Panc1 (cell line): ENCODE results near the gene TRMT11. TPM values are rescaled to one million over a fixed set of nuclear protein-coding genes. Genes with fewer than 3 reads are reported as not detected.

Experiments
- ATAC-seq: fragments of 200-7000 bp; cut with Tn5 transposase; 2 replicates; pipeline ENCODE4 v1.9.1; 2020; ENCODE audit warnings: mild to moderate bottlenecking, moderate library complexity
- BruUV-seq: library from RNA; stranded (reverse); fragments of 400-500 nt; replicated peaks from 2 replicates; lab custom pipeline; 2021; lab: Mats Ljungman, UMichigan
- CTCF ChIA-PET: fragments of 300-600 bp; sonication (Branson Sonifier 250); formaldehyde crosslinking; loops from one replicate; lab custom pipeline; 2022; ENCODE audit warnings: antibody characterized with exemption; lab: Charles Lee
- POLR2A ChIA-PET: fragments of 300-600 bp; sonication (Branson Sonifier 250); formaldehyde crosslinking; loops from one replicate; lab custom pipeline; 2022; ENCODE audit warnings: antibody characterized with exemption; lab: Charles Lee
- DNase-seq: peaks from one replicate; pipeline ENCODE4 v3.0.0-alpha.2; 2010; ENCODE audit warnings: low read depth, low spot score
- H3K27ac ChIP-seq: 2 replicates; pipeline ENCODE4 v1.5.1; 2011; ENCODE audit warnings: mild to moderate bottlenecking, low read length, inconsistent platforms
- H3K27me3 ChIP-seq: fragments of 200-500 bp; sonication (Bioruptor generic); 2 replicates; pipeline ENCODE4 v1.6.0; 2014; ENCODE audit warnings: low read length, inconsistent platforms; ENCODE audit not compliant: control insufficient read depth, insufficient read depth
- H3K36me3 ChIP-seq: fragments of 200-500 bp; sonication (Bioruptor generic); 2 replicates; pipeline ENCODE4 v1.5.1; 2014; ENCODE audit warnings: inconsistent platforms, mild to moderate bottlenecking, low read length, moderate library complexity; ENCODE audit not compliant: control insufficient read depth, insufficient read depth
- H3K4me1 ChIP-seq: 2 replicates; pipeline ENCODE4 v1.5.1; 2011; ENCODE audit warnings: inconsistent platforms, mild to moderate bottlenecking, low read length, moderate library complexity; ENCODE audit not compliant: control insufficient read depth, insufficient read depth
- H3K4me3 ChIP-seq, 2 experiments: 2 replicates each; pipeline ENCODE4 v1.5.1; 2011 to 2012; ENCODE audit warnings: low read depth in 2 of 2, low read length in 2 of 2, mild to moderate bottlenecking in 2 of 2, inconsistent platforms in 1 of 2, moderate library complexity in 1 of 2
- H3K9me3 ChIP-seq: fragments of 200-500 bp; sonication (Bioruptor generic); 2 replicates; pipeline ENCODE4 v1.5.1; 2014; ENCODE audit warnings: low read depth, mild to moderate bottlenecking, inconsistent platforms, low read length, moderate library complexity; ENCODE audit not compliant: control insufficient read depth, insufficient read depth
- CTCF ChIP-seq: fragments of 450-650 bp; IDR thresholded peaks from 2 replicates; pipeline ENCODE4 v1.5.1; 2017; ENCODE audit warnings: mild to moderate bottlenecking
- POLR2AphosphoS5 ChIP-seq: IDR thresholded peaks from 2 replicates; pipeline ENCODE4 v1.6.1; 2012; ENCODE audit warnings: mild to moderate bottlenecking, low read depth, low read length, moderate library complexity
- REST ChIP-seq, 2 experiments: IDR thresholded peaks; 2 replicates each; pipeline ENCODE4 v1.6.1; 2011 to 2012; ENCODE audit warnings: low read depth in 2 of 2, control low read depth in 1 of 2, low read length in 1 of 2, mild to moderate bottlenecking in 1 of 2, moderate library complexity in 1 of 2; ENCODE audit not compliant: insufficient read depth in 1 of 2
- SIN3A ChIP-seq: IDR thresholded peaks from 2 replicates; pipeline ENCODE4 v1.6.1; 2012; ENCODE audit warnings: low read depth, mild to moderate bottlenecking, low read length, moderate library complexity, borderline replicate concordance; ENCODE audit not compliant: insufficient read depth
- TCF7L2 ChIP-seq: IDR thresholded peaks from 2 replicates; pipeline ENCODE4 v1.6.1; 2011; ENCODE audit warnings: mild to moderate bottlenecking, low read depth, low read length, inconsistent platforms
- in situ Hi-C: cut with HindIII; loops from 2 replicates; pipeline ENCODE4 v1.10.0; 2016; ENCODE audit warnings: low sequenced_read_pairs, low pct_unique_long_range_greater_than_20kb
- intact Hi-C: fragments of 100-400 bp; cut with micrococcal nuclease; formaldehyde crosslinking; loops from one replicate; pipeline ENCODE4 v1.10.0; 2022; ENCODE audit not compliant: unreplicated experiment
- total RNA-seq: library from RNA; stranded (reverse); gene quantifications from one replicate; pipeline ENCODE4 v1.2.1, GENCODE V29; 2021; ENCODE audit not compliant: unreplicated experiment

TRMT11 gene
- total RNA-seq, 1 experiment from 2014 or later = 34.3 TPM

- ChIA-PET CTCF (no interaction called here), POLR2A (no interaction called here)
- Histone ChIP-seq H3K27ac (no peak overlapping the region), H3K4me1 (0 out of 2 replicates have a peak, but pooled peaks cover 3% of the 10 kb centered on the region), H3K9me3 (no peaks in the 10 kb centered on the region), H3K4me3 (no peak overlapping the region), H3K36me3 (no peaks in the 10 kb centered on the region), H3K27me3 (no peaks in the 10 kb centered on the region)
- ATAC-seq = no peak
- DNase-seq = no peak
- intact Hi-C loops (no loop called here), in situ Hi-C loops (no loop called here)
- BruUV-seq = no TSS peak
- TF ChIP-seq SIN3A (no peak), CTCF (no peak), REST (IDR thresholded peaks at IDR 0.05; ENCODE audit: insufficient read depth in 1 of 2, low read depth in 2 of 2, low read length in 1 of 2) (no peak)
Observed at GRCh38 chr6:126050795-126051194, 64.5 kb downstream of the TRMT11 start.

GRCh38 chr6:126051791-126052190, 65.5 kb downstream of the TRMT11 start:
- TF ChIP-seq SIN3A (no peak), CTCF (no peak), POLR2AphosphoS5 (no peak), REST (IDR thresholded peaks at IDR 0.05; ENCODE audit: insufficient read depth in 1 of 2, low read depth in 2 of 2, low read length in 1 of 2) (no peak), TCF7L2 (no peak)
- no peak overlapping the region for H3K4me3 ChIP-seq
- no peak for ATAC-seq
- no peak overlapping the region for H3K27ac ChIP-seq
- no peaks in the 10 kb centered on the region for H3K9me3 ChIP-seq
- intact Hi-C loops (no loop called here), in situ Hi-C loops (no loop called here)
- no peaks in the 10 kb centered on the region for H3K27me3 ChIP-seq
- DNase-seq = no peak
- H3K36me3 ChIP-seq = no peaks in the 10 kb centered on the region
- 0 out of 2 replicates have a peak, but pooled peaks cover 3% of the 10 kb centered on the region for H3K4me1 ChIP-seq
- ChIA-PET POLR2A (no interaction called here), CTCF (no interaction called here)
- no TSS peak for BruUV-seq
